Measurements from ENCODE around the gene DICER1. TPM values are rescaled to one million over a fixed set of nuclear protein-coding genes. Genes with fewer than 3 reads are reported as not detected.

Gene DICER1
- total and polyA plus RNA-seq, 2 donors (not counting 1 experiment from before 2014, with no cell fraction given): 15.4 to 90.4 TPM

- WGBS (ENCODE audit: insufficient coverage): 94% methylated on average over 6 of the region's 7 CpGs
- H3K27ac ChIP-seq (ENCODE audit: low read length in 2 of 2): no peak overlapping the region
- intact Hi-C loops (cut with micrococcal nuclease): no loop called here
- ChIA-PET CTCF (no interaction called here), POLR2A (no interaction called here)
- no peak for TF ChIP-seq EZH2 (IDR thresholded peaks at IDR 0.05; ENCODE audit: borderline replicate concordance, insufficient read depth, low read depth, low read length, poor library complexity, severe bottlenecking)
- no peak for TF ChIP-seq CTCF (IDR thresholded peaks at IDR 0.05)
- H3K4me2 ChIP-seq (replicated peaks; ENCODE audit: low read depth, low read length, poor library complexity, severe bottlenecking): no peak overlapping the region
- no peaks in the 10 kb centered on the region for H4K20me1 ChIP-seq (ENCODE audit: control insufficient read depth, insufficient read depth, low read length, poor library complexity, severe bottlenecking)
- ATAC-seq (ENCODE audit: low read depth) (no peak), DNase-seq (no peak)
- no peak overlapping the region for H3K9ac ChIP-seq (ENCODE audit: low read length)
- no peak overlapping the region for H3K4me3 ChIP-seq (ENCODE audit: control extremely low read depth in 1 of 5, extremely low read depth in 1 of 5, insufficient read depth in 1 of 5, low read depth in 2 of 5, low read length in 4 of 5)
- no peak overlapping the region for H3K4me3 Mint-ChIP-seq
- no peaks in the 10 kb centered on the region for H3K4me1 Mint-ChIP-seq
- H3K27me3 Mint-ChIP-seq: peaks cover 18% of the 10 kb centered on the region
- no peaks in the 10 kb centered on the region for H3K27me3 ChIP-seq (replicated peaks in 1 of 4; ENCODE audit: control extremely low read depth in 1 of 4, control insufficient read depth in 3 of 4, insufficient read depth in 4 of 4, low read length in 3 of 4)
- H2AFZ ChIP-seq (ENCODE audit: insufficient read depth, low read depth, low read length, poor library complexity, severe bottlenecking): no peak overlapping the region
- H3K9me3 ChIP-seq (ENCODE audit: control extremely low read depth in 1 of 3, control insufficient read depth in 2 of 3, insufficient read depth in 1 of 3, low read length in 2 of 3): peaks cover 0 to 9% (median 0%) of the 10 kb centered on the region in 3 donors
- H3K79me2 ChIP-seq (ENCODE audit: control insufficient read depth, insufficient read depth, low read length): no peaks in the 10 kb centered on the region
- H3K4me1 ChIP-seq (ENCODE audit: control insufficient read depth in 2 of 2, insufficient read depth in 2 of 2, low read length in 2 of 2): no peaks in the 10 kb centered on the region
- no peaks in the 10 kb centered on the region for H3K36me3 ChIP-seq (replicated peaks in 1 of 2; ENCODE audit: control extremely low read depth in 1 of 2, control insufficient read depth in 1 of 2, extremely low read depth in 1 of 2, insufficient read depth in 2 of 2, low read length in 1 of 2)
- no peak overlapping the region for H3K27ac Mint-ChIP-seq
- H3K9me3 Mint-ChIP-seq (ENCODE audit: insufficient read depth): peaks cover 2% of the 10 kb centered on the region
These were observed 80.0 kb downstream of the DICER1 start for GRCh38 chr14:95077345-95077744.

GRCh38 chr14:95075789-95076188, 81.5 kb downstream of the DICER1 start:
- no peak for DNase-seq
- Histone ChIP-seq H2AFZ (ENCODE audit: insufficient read depth, low read depth, low read length, poor library complexity, severe bottlenecking) (no peak overlapping the region), H3K4me1 (ENCODE audit: control insufficient read depth in 2 of 2, insufficient read depth in 2 of 2, low read length in 2 of 2) (no peaks in the 10 kb centered on the region), H3K9me3 (ENCODE audit: control extremely low read depth in 1 of 3, control insufficient read depth in 2 of 3, insufficient read depth in 1 of 3, low read length in 2 of 3) (peaks cover 0 to 9% (median 0%) of the 10 kb centered on the region in 3 donors), H3K4me2 (replicated peaks; ENCODE audit: low read depth, low read length, poor library complexity, severe bottlenecking) (no peak overlapping the region), H3K9ac (ENCODE audit: low read length) (no peak overlapping the region), H3K4me3 (ENCODE audit: control extremely low read depth in 1 of 5, extremely low read depth in 1 of 5, insufficient read depth in 1 of 5, low read depth in 2 of 5, low read length in 4 of 5) (no peak overlapping the region), H4K20me1 (ENCODE audit: control insufficient read depth, insufficient read depth, low read length, poor library complexity, severe bottlenecking) (no peaks in the 10 kb centered on the region), H3K27ac (ENCODE audit: low read length in 2 of 2) (no peak overlapping the region), H3K36me3 (replicated peaks in 1 of 2; ENCODE audit: control extremely low read depth in 1 of 2, control insufficient read depth in 1 of 2, extremely low read depth in 1 of 2, insufficient read depth in 2 of 2, low read length in 1 of 2) (no peaks in the 10 kb centered on the region), H3K79me2 (ENCODE audit: control insufficient read depth, insufficient read depth, low read length) (no peaks in the 10 kb centered on the region), H3K27me3 (replicated peaks in 1 of 4; ENCODE audit: control extremely low read depth in 1 of 4, control insufficient read depth in 3 of 4, insufficient read depth in 4 of 4, low read length in 3 of 4) (no peaks in the 10 kb centered on the region)
- H3K4me1 Mint-ChIP-seq: no peaks in the 10 kb centered on the region
- H3K9me3 Mint-ChIP-seq (ENCODE audit: insufficient read depth): peaks cover 2% of the 10 kb centered on the region
- no CpG with 5 or more reads among the region's 2 CpGs for WGBS (ENCODE audit: insufficient coverage)
- intact Hi-C loops (cut with micrococcal nuclease): no loop called here
- CTCF ChIA-PET: no interaction called here
- POLR2A ChIA-PET: no interaction called here
- H3K27ac Mint-ChIP-seq: no peak overlapping the region
- no peak overlapping the region for H3K4me3 Mint-ChIP-seq
- ATAC-seq (ENCODE audit: low read depth): no peak
- no peak for TF ChIP-seq EZH2 (IDR thresholded peaks at IDR 0.05; ENCODE audit: borderline replicate concordance, insufficient read depth, low read depth, low read length, poor library complexity, severe bottlenecking)
- TF ChIP-seq CTCF (IDR thresholded peaks at IDR 0.05): no peak
- peaks cover 23% of the 10 kb centered on the region for H3K27me3 Mint-ChIP-seq

All from B cell (primary cell).